Bronchial epithelial cell (primary cell): ENCODE data around the gene POLR2I. TPM values are rescaled to one million over a fixed set of nuclear protein-coding genes. Genes with fewer than 3 reads are reported as not detected.
A peak's percentile ranks its signal among the peaks of the same experiment; 100 is the strongest.

Source experiments
- DNase-seq: peaks from one replicate; pipeline ENCODE4 v3.0.0-alpha.2; 2010; ENCODE audit warnings: low read depth
- FAIRE-seq: peaks from 2 replicates; lab custom pipeline; 2011; peaks lifted over from hg19 to GRCh38; lab: Jason Lieb, UNC
- H3K27me3 ChIP-seq: 2 replicates; pipeline ENCODE4 v1.5.1; 2011; ENCODE audit warnings: low read length; ENCODE audit not compliant: control insufficient read depth, insufficient read depth
- H3K36me3 ChIP-seq: 2 replicates; pipeline ENCODE4 v1.5.1; 2011; ENCODE audit warnings: low read length; ENCODE audit not compliant: control insufficient read depth, insufficient read depth
- H3K4me3 ChIP-seq: 2 replicates; pipeline ENCODE4 v1.5.1; 2011; ENCODE audit warnings: mild to moderate bottlenecking, low read depth, low read length, control low read depth
- total RNA-seq: library from RNA; depleted of rRNA; stranded (reverse); fragments of >200 nt; gene quantifications from 2 replicates; pipeline ENCODE4 v1.2.1, GENCODE V29; 2014
- TF ChIP-seq, protein P1 (sequence below): IDR thresholded peaks from 2 replicates; pipeline ENCODE4 v1.5.1; 2011; ENCODE audit warnings: mild to moderate bottlenecking, moderate library complexity, low read length, control low read depth, inconsistent platforms; ENCODE audit not compliant: insufficient read depth, severe bottlenecking

POLR2I gene
- total RNA-seq, 1 donor from 2014 or later, result 68.2 TPM

DNA sequence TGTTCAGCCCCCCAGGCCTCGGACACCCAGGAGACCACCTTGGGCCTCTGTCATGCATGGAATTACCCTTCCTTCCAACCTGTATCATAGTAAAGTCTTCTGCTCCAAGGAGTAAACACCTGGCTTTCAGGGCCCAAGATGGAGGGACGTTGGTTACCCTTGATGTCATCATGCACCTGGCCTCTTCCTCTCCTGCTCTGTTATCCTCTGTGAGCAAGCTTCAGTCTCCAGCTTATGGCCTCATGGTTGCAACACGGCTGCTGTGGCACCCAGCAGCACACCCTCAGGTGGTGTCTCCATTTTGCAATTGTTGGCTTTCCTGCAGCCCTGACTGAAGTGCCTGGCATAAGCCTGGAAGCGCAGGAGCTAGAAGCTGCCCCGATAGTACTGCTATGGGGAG, 7.7 kb downstream of the POLR2I start:
- Histone ChIP-seq H3K4me3 (no peak overlapping the region), H3K36me3 (peaks cover 9% of the 10 kb centered on the region), H3K27me3 (no peaks in the 10 kb centered on the region)
- FAIRE-seq, result no peak
- no peak for DNase-seq
- TF ChIP-seq, protein P1, sequence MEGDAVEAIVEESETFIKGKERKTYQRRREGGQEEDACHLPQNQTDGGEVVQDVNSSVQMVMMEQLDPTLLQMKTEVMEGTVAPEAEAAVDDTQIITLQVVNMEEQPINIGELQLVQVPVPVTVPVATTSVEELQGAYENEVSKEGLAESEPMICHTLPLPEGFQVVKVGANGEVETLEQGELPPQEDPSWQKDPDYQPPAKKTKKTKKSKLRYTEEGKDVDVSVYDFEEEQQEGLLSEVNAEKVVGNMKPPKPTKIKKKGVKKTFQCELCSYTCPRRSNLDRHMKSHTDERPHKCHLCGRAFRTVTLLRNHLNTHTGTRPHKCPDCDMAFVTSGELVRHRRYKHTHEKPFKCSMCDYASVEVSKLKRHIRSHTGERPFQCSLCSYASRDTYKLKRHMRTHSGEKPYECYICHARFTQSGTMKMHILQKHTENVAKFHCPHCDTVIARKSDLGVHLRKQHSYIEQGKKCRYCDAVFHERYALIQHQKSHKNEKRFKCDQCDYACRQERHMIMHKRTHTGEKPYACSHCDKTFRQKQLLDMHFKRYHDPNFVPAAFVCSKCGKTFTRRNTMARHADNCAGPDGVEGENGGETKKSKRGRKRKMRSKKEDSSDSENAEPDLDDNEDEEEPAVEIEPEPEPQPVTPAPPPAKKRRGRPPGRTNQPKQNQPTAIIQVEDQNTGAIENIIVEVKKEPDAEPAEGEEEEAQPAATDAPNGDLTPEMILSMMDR, result no peak

DNA sequence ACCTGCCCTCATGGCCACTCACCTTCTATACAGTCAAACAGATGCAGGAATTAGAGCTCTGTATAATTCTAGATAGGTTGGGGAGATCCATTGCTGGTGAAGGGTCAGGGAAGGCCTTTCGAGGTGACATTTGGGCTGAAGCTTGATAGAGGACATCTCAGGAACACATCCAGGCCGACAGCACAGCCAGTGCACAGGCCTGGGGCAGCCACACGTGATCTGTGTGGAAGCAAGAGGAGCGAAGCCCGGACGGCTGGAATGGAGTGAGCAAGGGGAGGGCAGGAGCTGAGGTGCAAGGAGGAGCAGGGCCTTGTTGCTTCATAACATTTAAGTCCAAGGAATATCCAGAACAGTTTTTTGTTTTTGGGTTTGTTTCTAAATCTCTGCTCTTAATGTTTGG, 8.2 kb downstream of the POLR2I start:
- H3K4me3 ChIP-seq, result no peak overlapping the region
- H3K36me3 ChIP-seq, result peaks cover 9% of the 10 kb centered on the region
- no peaks in the 10 kb centered on the region for H3K27me3 ChIP-seq
- DNase-seq (no peak), FAIRE-seq (no peak)
- TF ChIP-seq, protein P1, result no peak

DNA sequence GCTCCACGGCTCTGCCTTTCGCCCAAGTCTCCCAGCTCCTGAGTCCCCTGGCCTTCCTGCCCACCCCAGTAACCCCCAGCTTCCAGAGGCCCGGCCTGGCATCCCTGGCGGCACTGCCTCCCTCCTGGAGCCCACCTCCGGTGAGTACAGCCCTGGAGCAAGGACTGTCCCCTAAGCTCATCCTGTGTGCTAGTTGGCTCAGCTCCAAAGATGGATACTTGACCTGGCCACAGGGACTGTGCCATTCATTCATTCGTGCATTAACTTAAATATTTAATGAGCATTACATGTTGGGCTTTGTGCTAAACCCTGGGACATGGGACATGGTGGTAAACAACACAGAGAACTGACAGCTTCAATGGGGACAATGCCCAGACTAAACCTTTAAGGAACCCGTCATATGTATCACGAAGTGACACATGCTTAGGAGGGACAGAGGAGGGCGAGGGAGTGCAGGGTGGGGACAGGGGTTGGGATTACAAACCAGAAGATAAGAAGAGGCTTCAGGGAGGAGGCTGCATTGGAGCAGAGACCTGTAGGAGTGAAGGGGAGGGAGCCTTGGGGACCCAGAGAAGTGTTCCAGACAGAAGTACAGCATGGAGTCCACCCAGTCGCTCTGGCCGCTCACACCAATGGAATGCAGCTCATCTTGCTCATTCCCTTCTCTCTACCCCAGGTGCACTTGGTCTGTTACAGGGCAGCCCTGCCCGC, 10.7 kb downstream of the POLR2I start:
- H3K27me3 ChIP-seq, result no peaks in the 10 kb centered on the region
- FAIRE-seq (no peak), DNase-seq (peak; percentile 33)
- no peak overlapping the region for H3K4me3 ChIP-seq
- TF ChIP-seq, protein P1, result no peak
- H3K36me3 ChIP-seq, result peaks cover 6% of the 10 kb centered on the region

DNA sequence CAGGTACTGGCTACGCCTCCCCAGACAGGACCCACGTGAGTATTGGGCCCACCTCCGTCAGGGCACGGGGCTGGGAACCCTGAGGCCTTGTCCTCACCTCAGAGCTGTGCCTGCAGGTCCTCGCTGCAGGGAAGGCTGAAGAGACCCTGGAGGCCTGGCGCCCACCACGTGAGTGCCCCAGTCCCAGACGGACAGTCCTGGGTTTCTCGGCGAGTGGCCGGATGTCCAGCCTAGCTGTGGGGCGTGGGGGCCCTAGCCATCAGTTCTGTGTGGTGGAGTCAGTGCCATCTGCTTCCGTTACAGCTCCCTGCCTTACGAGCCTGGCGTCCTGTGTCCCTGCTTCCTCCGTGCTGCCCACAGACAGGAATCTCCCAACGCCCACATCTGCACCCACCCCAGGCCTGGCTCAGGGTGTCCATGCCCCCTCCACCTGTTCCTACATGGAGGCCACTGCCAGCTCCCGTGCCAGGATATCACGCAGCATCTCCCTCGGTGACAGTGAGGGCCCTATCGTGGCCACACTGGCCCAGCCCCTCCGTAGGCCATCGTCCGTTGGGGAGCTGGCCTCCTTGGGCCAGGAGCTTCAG, 11.5 kb downstream of the POLR2I start:
- DNase-seq, result no peak
- no peaks in the 10 kb centered on the region for H3K27me3 ChIP-seq
- TF ChIP-seq, protein P1, result no peak
- peaks cover 6% of the 10 kb centered on the region for H3K36me3 ChIP-seq
- no peak overlapping the region for H3K4me3 ChIP-seq
- peak; percentile 36 for FAIRE-seq

DNA sequence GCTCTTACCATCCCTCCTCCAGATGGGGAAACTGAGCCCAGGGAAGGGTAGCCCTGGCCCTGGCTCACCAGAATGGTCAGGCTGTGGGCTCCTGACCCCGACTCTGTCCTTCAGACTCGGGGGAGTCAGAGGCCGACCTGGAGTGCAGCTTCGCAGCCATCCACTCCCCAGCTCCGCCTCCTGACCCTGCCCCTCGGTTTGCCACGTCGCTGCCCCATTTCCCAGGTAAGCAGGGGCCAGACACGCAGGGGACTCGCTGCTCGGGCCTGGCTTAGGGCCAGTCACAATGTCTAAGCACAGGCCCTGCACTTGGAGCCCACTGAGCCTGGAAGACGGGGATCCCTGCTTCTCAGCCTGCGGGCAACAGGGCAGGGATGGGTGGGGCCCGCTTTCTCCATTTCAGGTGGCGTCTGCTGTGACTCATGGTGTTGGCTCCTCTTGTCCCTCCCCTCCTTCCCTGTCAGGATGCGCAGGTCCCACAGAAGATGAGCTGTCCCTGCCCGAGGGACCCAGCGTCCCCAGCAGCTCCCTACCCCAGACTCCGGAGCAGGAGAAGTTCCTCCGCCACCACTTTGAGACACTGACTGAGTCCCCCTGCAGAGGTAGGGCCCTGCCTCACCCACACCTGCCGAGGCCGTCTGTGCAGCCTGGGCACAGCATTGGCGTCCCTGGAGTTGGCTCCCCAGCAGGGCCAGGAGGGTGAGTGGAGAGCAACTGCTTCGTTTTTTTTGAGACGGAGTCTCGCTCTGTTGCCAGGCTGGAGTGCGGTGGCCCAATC, 12.9 kb downstream of the POLR2I start:
- Histone ChIP-seq H3K4me3 (no peak overlapping the region), H3K27me3 (no peaks in the 10 kb centered on the region), H3K36me3 (peaks cover 6% of the 10 kb centered on the region)
- TF ChIP-seq, protein P1, result no peak
- no peak for FAIRE-seq
- no peak for DNase-seq
